22Rv1 (cell line): Measurements from ENCODE around the gene ELAVL1.

Source experiments
- ZFX ChIP-seq: fragments of 450-650 bp; IDR thresholded peaks from 2 replicates; pipeline ENCODE4 v1.6.1; 2017; ENCODE audit warnings: antibody characterized with exemption, borderline replicate concordance
- TF ChIP-seq, protein P1 (sequence below): fragments of 450-650 bp; IDR thresholded peaks from 2 replicates; pipeline ENCODE4 v1.5.1; 2017; ENCODE audit warnings: mild to moderate bottlenecking

DNA sequence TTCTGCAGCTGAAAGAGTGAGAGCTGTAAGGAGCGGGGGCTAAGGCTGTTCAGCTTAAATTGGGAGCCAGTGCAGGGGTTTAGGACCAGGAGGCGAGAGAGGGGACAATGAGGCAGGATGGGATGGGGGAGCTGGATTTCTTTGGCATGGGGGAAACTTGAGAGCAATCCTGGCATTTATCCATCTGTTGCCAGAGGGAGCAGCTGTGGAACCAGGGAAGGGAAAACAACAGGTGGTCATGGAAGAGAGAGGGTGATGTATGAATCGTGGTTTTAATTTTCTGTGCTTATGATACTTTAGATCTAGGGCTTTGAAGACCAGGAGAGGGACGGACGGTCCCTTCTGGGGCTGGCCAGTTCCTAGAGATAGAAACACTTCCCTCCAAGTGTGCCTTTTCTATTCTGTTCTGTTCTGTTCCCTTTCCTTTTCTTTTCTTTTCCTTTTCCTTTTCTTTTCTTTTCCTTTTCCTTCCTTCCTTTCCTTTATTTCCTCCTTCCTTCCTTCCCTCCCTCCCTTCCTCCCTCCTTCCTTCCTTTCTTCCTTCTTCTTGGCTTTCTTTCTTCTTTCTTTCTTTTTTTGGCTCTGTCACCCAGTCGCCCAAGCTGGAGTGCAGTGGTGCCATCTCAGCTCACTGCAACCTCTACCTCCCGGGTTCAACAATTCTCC is 31.1 kb upstream of the ELAVL1 start:
- TF ChIP-seq, protein P1, sequence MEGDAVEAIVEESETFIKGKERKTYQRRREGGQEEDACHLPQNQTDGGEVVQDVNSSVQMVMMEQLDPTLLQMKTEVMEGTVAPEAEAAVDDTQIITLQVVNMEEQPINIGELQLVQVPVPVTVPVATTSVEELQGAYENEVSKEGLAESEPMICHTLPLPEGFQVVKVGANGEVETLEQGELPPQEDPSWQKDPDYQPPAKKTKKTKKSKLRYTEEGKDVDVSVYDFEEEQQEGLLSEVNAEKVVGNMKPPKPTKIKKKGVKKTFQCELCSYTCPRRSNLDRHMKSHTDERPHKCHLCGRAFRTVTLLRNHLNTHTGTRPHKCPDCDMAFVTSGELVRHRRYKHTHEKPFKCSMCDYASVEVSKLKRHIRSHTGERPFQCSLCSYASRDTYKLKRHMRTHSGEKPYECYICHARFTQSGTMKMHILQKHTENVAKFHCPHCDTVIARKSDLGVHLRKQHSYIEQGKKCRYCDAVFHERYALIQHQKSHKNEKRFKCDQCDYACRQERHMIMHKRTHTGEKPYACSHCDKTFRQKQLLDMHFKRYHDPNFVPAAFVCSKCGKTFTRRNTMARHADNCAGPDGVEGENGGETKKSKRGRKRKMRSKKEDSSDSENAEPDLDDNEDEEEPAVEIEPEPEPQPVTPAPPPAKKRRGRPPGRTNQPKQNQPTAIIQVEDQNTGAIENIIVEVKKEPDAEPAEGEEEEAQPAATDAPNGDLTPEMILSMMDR: no peak
- no peak for TF ChIP-seq ZFX
